ENCODE measurements around the gene IGSF9B. TPM values are rescaled to one million over a fixed set of nuclear protein-coding genes. Genes with fewer than 3 reads are reported as not detected.

The IGSF9B gene
- total RNA-seq, 2 donors from 2014 or later = 5.0 to 6.0 TPM

DNA sequence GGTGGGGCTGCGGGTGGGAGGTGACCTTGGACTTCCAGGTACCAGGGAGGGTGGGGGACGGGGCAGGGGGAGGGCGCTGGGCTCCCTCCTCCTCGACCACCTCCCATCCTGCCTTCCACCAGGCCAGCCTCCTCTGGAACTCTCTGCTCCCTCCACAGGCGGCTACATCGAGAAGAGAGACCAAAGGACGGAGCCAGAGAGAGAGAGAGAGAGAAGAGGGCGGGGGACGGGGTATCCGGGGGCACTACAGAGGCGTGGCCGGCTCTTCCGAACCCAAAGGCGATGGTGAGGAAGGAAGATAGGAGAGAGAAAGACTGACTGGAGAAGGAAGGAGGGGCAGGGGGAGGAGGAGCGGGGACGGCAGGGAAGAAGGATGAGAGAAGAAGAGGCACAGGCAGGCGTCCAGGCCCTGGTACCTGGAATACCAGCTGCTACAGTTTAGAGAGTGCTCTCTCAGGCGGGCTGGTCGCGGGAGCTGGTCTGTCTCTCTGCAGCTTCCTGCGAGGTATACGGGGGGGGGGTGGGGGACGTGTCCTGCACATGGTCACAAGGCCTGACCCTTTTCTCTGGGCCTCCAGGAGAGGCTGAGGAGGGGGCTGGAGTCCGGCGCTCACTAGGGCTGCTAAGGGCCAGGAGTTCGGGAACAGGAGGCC lies 38.0 kb downstream of the IGSF9B start:
- H3K36me3 ChIP-seq = no peaks in the 10 kb centered on the region
- no peaks in the 10 kb centered on the region for H3K27me3 ChIP-seq
- no peak overlapping the region for H3K27ac ChIP-seq
- no peak for DNase-seq
- H3K9ac ChIP-seq (ENCODE audit: low read depth in 2 of 2, low read length in 2 of 2) = no peak overlapping the region
- no peak overlapping the region for H3K4me3 ChIP-seq
- no peaks in the 10 kb centered on the region for H3K4me1 ChIP-seq
- H3K9me3 ChIP-seq = no peaks in the 10 kb centered on the region
- TF ChIP-seq, protein P1, sequence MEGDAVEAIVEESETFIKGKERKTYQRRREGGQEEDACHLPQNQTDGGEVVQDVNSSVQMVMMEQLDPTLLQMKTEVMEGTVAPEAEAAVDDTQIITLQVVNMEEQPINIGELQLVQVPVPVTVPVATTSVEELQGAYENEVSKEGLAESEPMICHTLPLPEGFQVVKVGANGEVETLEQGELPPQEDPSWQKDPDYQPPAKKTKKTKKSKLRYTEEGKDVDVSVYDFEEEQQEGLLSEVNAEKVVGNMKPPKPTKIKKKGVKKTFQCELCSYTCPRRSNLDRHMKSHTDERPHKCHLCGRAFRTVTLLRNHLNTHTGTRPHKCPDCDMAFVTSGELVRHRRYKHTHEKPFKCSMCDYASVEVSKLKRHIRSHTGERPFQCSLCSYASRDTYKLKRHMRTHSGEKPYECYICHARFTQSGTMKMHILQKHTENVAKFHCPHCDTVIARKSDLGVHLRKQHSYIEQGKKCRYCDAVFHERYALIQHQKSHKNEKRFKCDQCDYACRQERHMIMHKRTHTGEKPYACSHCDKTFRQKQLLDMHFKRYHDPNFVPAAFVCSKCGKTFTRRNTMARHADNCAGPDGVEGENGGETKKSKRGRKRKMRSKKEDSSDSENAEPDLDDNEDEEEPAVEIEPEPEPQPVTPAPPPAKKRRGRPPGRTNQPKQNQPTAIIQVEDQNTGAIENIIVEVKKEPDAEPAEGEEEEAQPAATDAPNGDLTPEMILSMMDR (IDR thresholded peaks at IDR 0.05) = no peak
- intact Hi-C loops (cut with DNase I) = no loop called here

DNA sequence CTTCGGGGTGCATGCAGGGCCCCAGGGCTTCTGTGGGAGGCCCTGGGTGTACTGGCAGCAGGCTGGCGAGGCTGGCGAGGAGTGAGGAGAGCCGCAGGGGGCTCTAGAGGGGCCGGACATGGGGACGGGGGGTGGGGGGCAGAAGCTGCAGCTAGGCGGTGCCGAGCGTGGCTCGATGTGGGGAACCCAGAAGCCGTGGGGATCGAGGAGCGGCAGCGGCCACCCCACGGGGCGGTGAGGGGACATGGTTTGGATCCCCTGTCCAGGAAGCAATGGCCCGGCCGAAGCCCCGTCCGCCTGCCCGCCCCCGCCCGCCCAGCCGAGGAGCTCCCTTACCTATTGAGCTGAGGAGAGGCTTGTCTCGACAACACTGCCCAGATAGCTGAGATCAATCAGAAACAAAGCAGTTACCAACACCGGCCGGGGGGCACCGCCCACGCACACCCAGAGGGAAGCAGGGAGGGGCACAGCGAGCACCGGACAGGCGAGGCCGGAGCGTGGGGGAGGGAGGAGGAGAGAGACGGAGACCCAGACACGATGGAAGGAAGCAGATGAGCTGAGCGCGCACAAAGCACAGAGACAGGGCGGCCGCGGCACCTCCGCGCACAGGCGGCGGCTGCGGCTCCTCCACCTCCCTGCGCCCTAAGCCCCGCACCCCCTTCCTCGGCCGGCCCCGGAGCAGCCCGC lies 38.7 kb downstream of the IGSF9B start:
- Histone ChIP-seq H3K4me1 (no peaks in the 10 kb centered on the region), H3K4me3 (no peak overlapping the region), H3K36me3 (no peaks in the 10 kb centered on the region), H3K27ac (no peak overlapping the region), H3K9me3 (no peaks in the 10 kb centered on the region), H3K27me3 (no peaks in the 10 kb centered on the region), H3K9ac (ENCODE audit: low read depth in 2 of 2, low read length in 2 of 2) (no peak overlapping the region)
- no peak for DNase-seq
- intact Hi-C loops (cut with DNase I) = no loop called here
- TF ChIP-seq, protein P1 (IDR thresholded peaks at IDR 0.05) = no peak

DNA sequence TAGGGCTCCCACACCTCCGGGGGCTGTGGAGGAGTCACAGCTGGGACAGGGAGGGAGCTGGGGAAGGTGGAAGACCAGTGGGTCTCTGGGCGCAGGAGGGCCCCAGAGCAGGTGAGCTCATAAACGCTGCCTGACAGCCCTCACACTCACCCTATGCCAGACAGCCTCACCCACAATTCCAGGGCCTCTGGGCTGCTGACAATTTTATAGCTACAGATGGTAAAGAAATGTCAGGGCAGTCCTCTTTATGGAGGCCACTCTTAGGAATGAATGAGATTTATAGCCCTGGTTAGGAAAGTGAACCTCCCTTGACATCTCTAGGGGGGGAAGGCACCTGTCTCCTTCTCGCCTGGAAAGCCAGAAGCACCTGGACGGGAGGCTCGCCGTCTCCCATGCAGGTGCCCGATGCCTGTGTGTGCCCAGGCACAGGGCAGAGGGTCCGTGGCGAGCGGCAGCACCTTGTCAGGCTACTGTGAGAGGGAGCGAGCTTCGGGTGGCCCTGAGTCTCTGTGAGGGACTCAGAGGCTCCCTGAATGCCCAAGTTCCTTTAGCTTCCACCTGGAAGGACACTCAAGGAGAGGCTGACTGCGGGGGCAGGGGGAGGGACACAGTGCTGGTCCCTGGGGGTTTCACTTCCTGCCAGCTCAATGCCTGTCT lies 39.9 kb downstream of the IGSF9B start:
- DNase-seq = no peak
- TF ChIP-seq, protein P1 (IDR thresholded peaks at IDR 0.05) = no peak
- H3K27me3 ChIP-seq = no peaks in the 10 kb centered on the region

DNA sequence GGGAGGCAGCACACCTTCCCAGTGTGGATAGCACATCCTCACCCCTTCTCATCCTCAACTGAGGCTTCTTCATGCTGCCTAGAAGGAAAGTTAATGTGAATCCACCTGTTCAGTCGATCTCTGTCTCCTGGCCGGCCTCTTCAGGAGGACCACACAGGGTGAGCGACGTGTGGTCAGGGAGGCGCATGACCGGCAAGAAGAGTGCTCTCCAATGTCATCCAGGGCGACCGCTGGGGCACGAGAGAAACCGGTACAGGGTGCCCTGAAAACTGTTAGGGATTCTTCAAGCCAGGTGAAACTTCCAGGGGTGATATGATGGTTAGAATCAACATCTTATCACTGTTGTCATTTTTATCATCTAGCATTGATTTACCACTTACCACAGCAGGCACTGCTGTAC lies 43.0 kb downstream of the IGSF9B start:
- Histone ChIP-seq H3K9ac (ENCODE audit: low read depth in 2 of 2, low read length in 2 of 2) (no peak overlapping the region), H3K36me3 (no peaks in the 10 kb centered on the region), H3K9me3 (no peaks in the 10 kb centered on the region), H3K27me3 (no peaks in the 10 kb centered on the region), H3K27ac (no peak overlapping the region), H3K4me3 (no peak overlapping the region), H3K4me1 (no peaks in the 10 kb centered on the region)
- intact Hi-C loops (cut with DNase I) = no loop called here
- TF ChIP-seq, protein P1 (IDR thresholded peaks at IDR 0.05) = no peak
- no peak for DNase-seq

More for the DNA sequence above, 39.9 kb downstream of the IGSF9B start:
- Histone ChIP-seq H3K9me3 (no peaks in the 10 kb centered on the region), H3K27ac (no peak overlapping the region), H3K36me3 (no peaks in the 10 kb centered on the region), H3K9ac (ENCODE audit: low read depth in 2 of 2, low read length in 2 of 2) (no peak overlapping the region), H3K4me1 (no peaks in the 10 kb centered on the region), H3K4me3 (no peak overlapping the region)
- intact Hi-C loops (cut with DNase I) = no loop called here

DNA sequence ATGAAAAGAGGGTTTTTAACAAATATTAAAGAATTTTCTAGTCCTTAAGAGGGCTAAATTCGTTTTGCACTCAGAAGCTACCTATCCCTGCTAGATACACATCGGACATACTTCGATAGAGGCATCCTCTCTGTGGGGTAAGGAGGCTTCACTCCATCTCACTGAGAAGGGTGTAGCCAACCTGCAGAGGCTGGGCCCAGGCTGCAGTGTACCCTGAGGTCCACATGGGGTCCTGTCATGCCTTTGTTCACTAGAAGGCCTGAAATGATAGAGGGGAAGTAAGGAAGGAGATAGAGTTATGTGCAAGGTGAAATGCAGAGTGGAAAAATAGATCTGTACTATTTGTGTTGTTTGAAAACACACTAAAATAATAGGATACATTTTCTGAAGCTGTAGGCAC lies 45.6 kb downstream of the IGSF9B start:
- H3K36me3 ChIP-seq = no peaks in the 10 kb centered on the region

More for the DNA sequence above, 45.6 kb downstream of the IGSF9B start:
- Histone ChIP-seq H3K27me3 (no peaks in the 10 kb centered on the region), H3K4me1 (no peaks in the 10 kb centered on the region), H3K9me3 (no peaks in the 10 kb centered on the region), H3K9ac (ENCODE audit: low read depth in 2 of 2, low read length in 2 of 2) (no peak overlapping the region), H3K27ac (no peak overlapping the region), H3K4me3 (no peak overlapping the region)
- TF ChIP-seq, protein P1 (IDR thresholded peaks at IDR 0.05) = no peak
- intact Hi-C loops (cut with DNase I) = no loop called here
- no peak for DNase-seq
